Thoracic aorta (tissue), 2 donors: ENCODE data around the gene PSENEN. TPM values are rescaled to one million over a fixed set of nuclear protein-coding genes. Genes with fewer than 3 reads are reported as not detected.

Source experiments
- ATAC-seq: fragments of 150-250 bp; one replicate; pipeline ENCODE4 v1.8.0; 2017; ENCODE audit warnings: low read depth; ENCODE audit not compliant: insufficient number of reproducible peaks, low FRiP score
- DNase-seq: peaks from one replicate; pipeline ENCODE4 v3.0.0-alpha.2; 2020; ENCODE audit warnings: low spot score
- H3K27ac ChIP-seq, 2 donors: fragments of 200-600 bp; sonication (generic); 1 replicate in 1 of 2; 2 replicates in 1 of 2; pipeline ENCODE4 v1.5.1; 2016; ENCODE audit warnings: mild to moderate bottlenecking in 2 of 2, moderate library complexity in 2 of 2
- H3K27me3 ChIP-seq: fragments of 200-600 bp; sonication (generic); replicated peaks from 2 replicates; pipeline ENCODE4 v1.6.0; 2016; ENCODE audit warnings: mild to moderate bottlenecking; ENCODE audit not compliant: insufficient read depth
- H3K36me3 ChIP-seq: fragments of 200-600 bp; sonication (generic); one replicate; pipeline ENCODE4 v1.5.1; 2016
- H3K4me1 ChIP-seq, 2 donors: fragments of 200-600 bp; sonication (generic); 1 replicate in 1 of 2; 2 replicates in 1 of 2; pipeline versions ENCODE4 v1.5.1 to v1.6.0; 2016; ENCODE audit warnings: low read depth in 2 of 2, mild to moderate bottlenecking in 1 of 2; ENCODE audit not compliant: control insufficient read depth in 1 of 2
- H3K4me3 ChIP-seq: fragments of 200-600 bp; sonication (generic); 2 replicates; pipeline ENCODE4 v1.5.1; 2016; ENCODE audit warnings: mild to moderate bottlenecking
- H3K9me3 ChIP-seq: fragments of 200-600 bp; sonication (generic); 2 replicates; pipeline ENCODE4 v1.5.1; 2016
- total RNA-seq, 2 donors: library from RNA; depleted of rRNA; stranded (reverse); fragments of >200 nt; gene quantifications; one replicate each; pipeline versions ENCODE4 v1.1.0 to v1.2.3, GENCODE V29; 2016
- TF ChIP-seq, protein P1 (sequence below): fragments of 200-600 bp; sonication (generic); IDR thresholded peaks from one replicate; pipeline ENCODE4 v1.5.1; 2019; ENCODE audit warnings: antibody characterized with exemption

Gene PSENEN
- total RNA-seq, 2 donors from 2014 or later = 25.5 to 30.1 TPM

DNA sequence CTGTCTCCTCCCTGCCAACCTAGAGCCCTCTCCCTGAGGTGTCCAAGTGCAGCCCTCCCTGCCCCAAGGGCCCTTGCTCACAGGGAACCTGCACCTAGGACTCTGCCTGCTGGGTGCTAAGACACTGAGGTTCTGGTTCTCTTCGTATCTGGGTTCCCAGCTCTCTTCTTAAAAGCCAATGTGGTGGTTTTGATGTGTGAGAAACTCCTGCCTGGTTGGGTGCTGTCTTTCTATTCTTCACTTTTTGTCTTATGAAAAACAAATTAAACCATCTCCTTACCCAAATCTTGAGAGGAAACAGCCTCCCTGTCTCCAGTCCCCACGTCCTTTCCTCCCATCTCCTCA is 32.0 kb upstream of the PSENEN start:
- peaks cover 7 to 10% of the 10 kb centered on the region in 2 donors for H3K4me1 ChIP-seq
- TF ChIP-seq, protein P1, sequence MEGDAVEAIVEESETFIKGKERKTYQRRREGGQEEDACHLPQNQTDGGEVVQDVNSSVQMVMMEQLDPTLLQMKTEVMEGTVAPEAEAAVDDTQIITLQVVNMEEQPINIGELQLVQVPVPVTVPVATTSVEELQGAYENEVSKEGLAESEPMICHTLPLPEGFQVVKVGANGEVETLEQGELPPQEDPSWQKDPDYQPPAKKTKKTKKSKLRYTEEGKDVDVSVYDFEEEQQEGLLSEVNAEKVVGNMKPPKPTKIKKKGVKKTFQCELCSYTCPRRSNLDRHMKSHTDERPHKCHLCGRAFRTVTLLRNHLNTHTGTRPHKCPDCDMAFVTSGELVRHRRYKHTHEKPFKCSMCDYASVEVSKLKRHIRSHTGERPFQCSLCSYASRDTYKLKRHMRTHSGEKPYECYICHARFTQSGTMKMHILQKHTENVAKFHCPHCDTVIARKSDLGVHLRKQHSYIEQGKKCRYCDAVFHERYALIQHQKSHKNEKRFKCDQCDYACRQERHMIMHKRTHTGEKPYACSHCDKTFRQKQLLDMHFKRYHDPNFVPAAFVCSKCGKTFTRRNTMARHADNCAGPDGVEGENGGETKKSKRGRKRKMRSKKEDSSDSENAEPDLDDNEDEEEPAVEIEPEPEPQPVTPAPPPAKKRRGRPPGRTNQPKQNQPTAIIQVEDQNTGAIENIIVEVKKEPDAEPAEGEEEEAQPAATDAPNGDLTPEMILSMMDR = no peak
- H3K27me3 ChIP-seq = no peaks in the 10 kb centered on the region
- no peaks in the 10 kb centered on the region for H3K36me3 ChIP-seq
- H3K27ac ChIP-seq = no peak overlapping the region
- ATAC-seq (no peak), DNase-seq (no peak)
- no peak overlapping the region for H3K4me3 ChIP-seq
- H3K9me3 ChIP-seq = no peaks in the 10 kb centered on the region

GRCh38 chr19:35713904-35714495 is 31.5 kb upstream of the PSENEN start:
- TF ChIP-seq, protein P1 = no peak
- Histone ChIP-seq H3K36me3 (no peaks in the 10 kb centered on the region), H3K9me3 (no peaks in the 10 kb centered on the region), H3K4me3 (no peak overlapping the region), H3K4me1 (peaks cover 9 to 15% of the 10 kb centered on the region in 2 donors), H3K27ac (no peak overlapping the region), H3K27me3 (no peaks in the 10 kb centered on the region)
- ATAC-seq (no peak), DNase-seq (no peak)

- Histone ChIP-seq H3K27ac (no peak overlapping the region), H3K27me3 (no peaks in the 10 kb centered on the region), H3K4me1 (peaks cover 16 to 23% of the 10 kb centered on the region in 2 donors), H3K4me3 (no peak overlapping the region), H3K9me3 (no peaks in the 10 kb centered on the region), H3K36me3 (no peaks in the 10 kb centered on the region)
- no peak for DNase-seq
- TF ChIP-seq, protein P1 = no peak
- ATAC-seq = no peak
Measured at GRCh38 chr19:35714601-35715354, 30.7 kb upstream of the PSENEN start.

DNA sequence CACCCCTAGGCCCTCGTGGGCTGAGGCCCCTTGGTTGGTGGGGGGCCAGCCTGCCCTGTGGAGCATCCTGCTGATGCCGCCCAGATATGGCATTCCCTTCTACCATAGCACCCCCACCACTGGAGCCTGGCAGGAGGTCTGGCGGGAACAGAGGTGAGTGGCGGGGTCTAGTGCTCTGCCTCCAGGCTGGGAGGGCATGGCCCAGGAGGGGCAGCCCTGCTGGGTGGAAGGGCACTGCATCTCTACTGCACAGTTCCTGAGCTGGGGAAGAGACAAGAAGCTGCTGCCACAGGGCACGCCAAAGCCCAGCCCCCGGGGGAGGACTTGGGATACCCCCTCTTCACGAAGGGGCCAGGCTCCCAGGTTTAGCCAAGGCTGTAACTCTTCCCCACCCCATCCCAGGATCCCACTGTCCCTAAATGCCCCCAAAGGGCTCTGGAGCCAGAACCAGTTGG is 30.1 kb upstream of the PSENEN start:
- peaks cover 16 to 26% of the 10 kb centered on the region in 2 donors for H3K4me1 ChIP-seq
- no peaks in the 10 kb centered on the region for H3K27me3 ChIP-seq
- H3K4me3 ChIP-seq = no peak overlapping the region
- no peaks in the 10 kb centered on the region for H3K9me3 ChIP-seq
- no peaks in the 10 kb centered on the region for H3K36me3 ChIP-seq
- ATAC-seq (no peak), DNase-seq (no peak)
- H3K27ac ChIP-seq = no peak overlapping the region
- TF ChIP-seq, protein P1 = no peak

GRCh38 chr19:35715981-35716800 is 29.3 kb upstream of the PSENEN start:
- Histone ChIP-seq H3K27me3 (no peaks in the 10 kb centered on the region), H3K4me3 (peak overlapping the region; percentile 82), H3K27ac (peak overlapping the region; percentile 60 to 74), H3K9me3 (no peaks in the 10 kb centered on the region), H3K36me3 (peaks cover 5% of the 10 kb centered on the region), H3K4me1 (peaks cover 16 to 26% of the 10 kb centered on the region in 2 donors)
- ATAC-seq (no peak), DNase-seq (no peak)
- TF ChIP-seq, protein P1 = no peak
